Right ventricle myocardium inferior (tissue), 1 donor: ENCODE data around the gene SEPTIN1. TPM values are rescaled to one million over a fixed set of nuclear protein-coding genes. Genes with fewer than 3 reads are reported as not detected.
A peak's percentile ranks its signal among the peaks of the same experiment; 100 is the strongest.

Experiments
- ATAC-seq: fragments of 200-7000 bp; cut with Tn5 transposase; one replicate; pipeline ENCODE4 v1.9.1; 2020; ENCODE audit warnings: mild to moderate bottlenecking, moderate library complexity
- DNase-seq: peaks from one replicate; pipeline ENCODE4 v3.0.0; 2021; ENCODE audit errors: missing footprints
- intact Hi-C: fragments of 100-400 bp; cut with DNase I; formaldehyde crosslinking; loops from one replicate; pipeline ENCODE4 v1.11.0; 2022
- total RNA-seq: library from RNA; stranded (reverse); fragmentation: NEBNext Ultra II Directional; extraction: Animal tissue kit (Norgen Biotek cat#: 25700); gene quantifications from one replicate; pipeline ENCODE4 v1.2.1, GENCODE V29; 2021
- donor health status: DM: no; HTN: yes; CAD: no; lungs with severe emphysema.

Gene SEPTIN1
- total RNA-seq, 1 donor from 2014 or later: 1.4 TPM

GRCh38 chr16:30367349-30368009 lies 14.9 kb downstream of the SEPTIN1 start:
- DNase-seq (no peak), ATAC-seq (no peak)
- intact Hi-C loops: loop anchor here (1.0 kb wide), 1 partner anchor 12 kb away; the partner anchor contains the start of gene CD2BP2

- DNase-seq (no peak), ATAC-seq (no peak)
- intact Hi-C loops: no loop called here
Measured at GRCh38 chr16:30366511-30366910, 15.8 kb downstream of the SEPTIN1 start.

- intact Hi-C loops: no loop called here
- no peak for ATAC-seq
- no peak for DNase-seq
Measured at GRCh38 chr16:30365200-30365599, 17.2 kb downstream of the SEPTIN1 start.

GRCh38 chr16:30361180-30361579 lies 21.2 kb downstream of the SEPTIN1 start:
- DNase-seq (no peak), ATAC-seq (no peak)
- intact Hi-C loops: no loop called here

GRCh38 chr16:30359871-30360170 lies 22.5 kb downstream of the SEPTIN1 start:
- DNase-seq (no peak), ATAC-seq (no peak)
- intact Hi-C loops: no loop called here

GRCh38 chr16:30358990-30359870 lies 23.1 kb downstream of the SEPTIN1 start:
- no peak for DNase-seq
- intact Hi-C loops: no loop called here
- ATAC-seq: no peak

GRCh38 chr16:30358577-30358936 lies 23.8 kb downstream of the SEPTIN1 start:
- ATAC-seq (no peak), DNase-seq (no peak)
- intact Hi-C loops: no loop called here

GRCh38 chr16:30357715-30358576 lies 24.4 kb downstream of the SEPTIN1 start:
- intact Hi-C loops: no loop called here
- DNase-seq: no peak
- no peak for ATAC-seq

- DNase-seq: no peak
- no peak for ATAC-seq
- intact Hi-C loops: no loop called here
Measured at GRCh38 chr16:30357085-30357714, 25.2 kb downstream of the SEPTIN1 start.

- DNase-seq: no peak
- intact Hi-C loops: no loop called here
- ATAC-seq: no peak
Measured at GRCh38 chr16:30356401-30357084, 25.8 kb downstream of the SEPTIN1 start.

- no peak for ATAC-seq
- DNase-seq: no peak
- intact Hi-C loops: loop anchor here (1.0 kb wide), 1 partner anchor 12 kb away; no protein-coding TSS in a partner anchor
Measured at GRCh38 chr16:30355954-30356308, 26.4 kb downstream of the SEPTIN1 start.

GRCh38 chr16:30355144-30355953 lies 27.0 kb downstream of the SEPTIN1 start, which contains the start of gene CD2BP2:
Gene CD2BP2, minus strand, starts transcription at chr16:30355308. Its CDS starts 627 bp downstream, at chr16:30354681.
- intact Hi-C loops: loop anchor here (1.0 kb wide), 1 partner anchor 13 kb away; no protein-coding TSS in a partner anchor
- ATAC-seq (peak; percentile 93), DNase-seq (peak; percentile 97)

- DNase-seq (no peak), ATAC-seq (peak; percentile 20)
- intact Hi-C loops: loop anchor here (1.0 kb wide), 1 partner anchor 14 kb away; no protein-coding TSS in a partner anchor
Measured at GRCh38 chr16:30354423-30355143, 27.8 kb downstream of the SEPTIN1 start.

GRCh38 chr16:30353438-30354129 lies 28.8 kb downstream of the SEPTIN1 start:
- ATAC-seq: no peak
- DNase-seq: no peak

GRCh38 chr16:30352488-30353401 lies 29.6 kb downstream of the SEPTIN1 start:
- intact Hi-C loops: no loop called here
- no peak for DNase-seq
- no peak for ATAC-seq

More at GRCh38 chr16:30353438-30354129, 28.8 kb downstream of the SEPTIN1 start:
- intact Hi-C loops: no loop called here
